ENCODE measurements around the gene GZMB.

- no peak for TF ChIP-seq POLR2AphosphoS5 (IDR thresholded peaks at IDR 0.05)
- TF ChIP-seq CTCF (IDR thresholded peaks at IDR 0.05): no peak
These were observed 27.7 kb downstream of the GZMB start for GRCh38 chr14:24606297-24606696.

Data from esophagus muscularis mucosa (tissue), 3 donors.